A673 (cell line): Measurements from ENCODE around the gene CHMP1A.
"Not testable (repeated sequence)": the region's sequence is repeated elsewhere in the genome, so short reads cannot be mapped to it uniquely, and the experiment has no call there.

ENCODE experiments used
- EZH2 ChIP-seq: fragments of 200-600 bp; sonication (generic); IDR thresholded peaks from 2 replicates; pipeline ENCODE4 v1.6.1; 2017; ENCODE audit warnings: borderline replicate concordance, low read depth, mild to moderate bottlenecking, mixed read lengths, antibody characterized with exemption, low read length; ENCODE audit not compliant: poor library complexity, severe bottlenecking
- TF ChIP-seq, protein P1 (sequence below): fragments of 300-800, 200-600 bp; sonication (generic); conservative IDR thresholded peaks from 2 replicates; pipeline ENCODE4 v1.5.1; 2017; ENCODE audit warnings: low read depth, mild to moderate bottlenecking, antibody characterized with exemption, low read length, moderate library complexity, mixed read lengths

DNA sequence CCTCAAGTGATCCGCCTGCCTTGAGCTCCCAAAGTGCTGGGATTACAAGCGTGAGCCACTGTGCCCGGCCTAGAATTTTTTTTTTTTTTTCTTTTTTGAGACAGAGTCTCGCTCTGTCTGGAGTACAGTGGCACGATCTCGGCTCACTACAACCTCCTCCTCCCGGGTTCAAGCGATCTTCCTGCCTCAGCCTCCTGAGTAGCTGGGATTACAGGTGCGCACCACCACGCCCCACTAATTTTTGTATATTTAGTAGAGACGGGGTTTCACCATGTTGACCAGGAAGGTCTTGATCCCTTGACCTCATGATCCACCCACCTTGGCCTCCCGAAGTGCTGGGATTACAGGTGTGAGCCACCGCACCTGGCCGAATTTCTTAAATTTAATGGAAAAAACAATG is 41.2 kb upstream of the CHMP1A start:
- TF ChIP-seq EZH2, result not testable (repeated sequence)
- TF ChIP-seq, protein P1, sequence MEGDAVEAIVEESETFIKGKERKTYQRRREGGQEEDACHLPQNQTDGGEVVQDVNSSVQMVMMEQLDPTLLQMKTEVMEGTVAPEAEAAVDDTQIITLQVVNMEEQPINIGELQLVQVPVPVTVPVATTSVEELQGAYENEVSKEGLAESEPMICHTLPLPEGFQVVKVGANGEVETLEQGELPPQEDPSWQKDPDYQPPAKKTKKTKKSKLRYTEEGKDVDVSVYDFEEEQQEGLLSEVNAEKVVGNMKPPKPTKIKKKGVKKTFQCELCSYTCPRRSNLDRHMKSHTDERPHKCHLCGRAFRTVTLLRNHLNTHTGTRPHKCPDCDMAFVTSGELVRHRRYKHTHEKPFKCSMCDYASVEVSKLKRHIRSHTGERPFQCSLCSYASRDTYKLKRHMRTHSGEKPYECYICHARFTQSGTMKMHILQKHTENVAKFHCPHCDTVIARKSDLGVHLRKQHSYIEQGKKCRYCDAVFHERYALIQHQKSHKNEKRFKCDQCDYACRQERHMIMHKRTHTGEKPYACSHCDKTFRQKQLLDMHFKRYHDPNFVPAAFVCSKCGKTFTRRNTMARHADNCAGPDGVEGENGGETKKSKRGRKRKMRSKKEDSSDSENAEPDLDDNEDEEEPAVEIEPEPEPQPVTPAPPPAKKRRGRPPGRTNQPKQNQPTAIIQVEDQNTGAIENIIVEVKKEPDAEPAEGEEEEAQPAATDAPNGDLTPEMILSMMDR, result not testable (repeated sequence)
